Cortex of kidney (tissue), 1 donor: Measurements from ENCODE around the gene AXIN2.
"Not testable (repeated sequence)": the region's sequence is repeated elsewhere in the genome, so short reads cannot be mapped to it uniquely, and the experiment has no call there.

Source experiments
- DNase-seq: peaks from one replicate; lab custom pipeline; 2025; lab: John Stamatoyannopoulos, UW

The AXIN2 gene

DNA sequence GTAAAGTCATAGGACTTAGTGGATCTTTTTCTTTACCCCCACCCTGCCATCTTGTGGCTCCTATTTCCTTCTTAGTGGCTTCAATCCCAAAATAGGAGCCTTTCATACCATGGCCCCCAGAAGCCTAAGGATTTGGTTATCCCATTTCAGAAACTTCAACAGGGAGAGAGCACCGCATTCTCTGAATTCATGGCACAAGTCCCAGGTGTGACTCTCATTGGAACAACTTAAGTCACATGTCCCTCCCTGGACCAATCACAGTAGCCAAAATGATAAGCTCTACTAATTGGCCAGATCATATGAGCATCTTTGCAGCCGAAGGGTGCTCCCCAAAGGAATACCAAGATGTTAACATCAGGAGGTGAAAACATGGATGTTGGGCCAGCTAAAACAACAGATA is 43.2 kb downstream of the AXIN2 start:
- no peak for DNase-seq

DNA sequence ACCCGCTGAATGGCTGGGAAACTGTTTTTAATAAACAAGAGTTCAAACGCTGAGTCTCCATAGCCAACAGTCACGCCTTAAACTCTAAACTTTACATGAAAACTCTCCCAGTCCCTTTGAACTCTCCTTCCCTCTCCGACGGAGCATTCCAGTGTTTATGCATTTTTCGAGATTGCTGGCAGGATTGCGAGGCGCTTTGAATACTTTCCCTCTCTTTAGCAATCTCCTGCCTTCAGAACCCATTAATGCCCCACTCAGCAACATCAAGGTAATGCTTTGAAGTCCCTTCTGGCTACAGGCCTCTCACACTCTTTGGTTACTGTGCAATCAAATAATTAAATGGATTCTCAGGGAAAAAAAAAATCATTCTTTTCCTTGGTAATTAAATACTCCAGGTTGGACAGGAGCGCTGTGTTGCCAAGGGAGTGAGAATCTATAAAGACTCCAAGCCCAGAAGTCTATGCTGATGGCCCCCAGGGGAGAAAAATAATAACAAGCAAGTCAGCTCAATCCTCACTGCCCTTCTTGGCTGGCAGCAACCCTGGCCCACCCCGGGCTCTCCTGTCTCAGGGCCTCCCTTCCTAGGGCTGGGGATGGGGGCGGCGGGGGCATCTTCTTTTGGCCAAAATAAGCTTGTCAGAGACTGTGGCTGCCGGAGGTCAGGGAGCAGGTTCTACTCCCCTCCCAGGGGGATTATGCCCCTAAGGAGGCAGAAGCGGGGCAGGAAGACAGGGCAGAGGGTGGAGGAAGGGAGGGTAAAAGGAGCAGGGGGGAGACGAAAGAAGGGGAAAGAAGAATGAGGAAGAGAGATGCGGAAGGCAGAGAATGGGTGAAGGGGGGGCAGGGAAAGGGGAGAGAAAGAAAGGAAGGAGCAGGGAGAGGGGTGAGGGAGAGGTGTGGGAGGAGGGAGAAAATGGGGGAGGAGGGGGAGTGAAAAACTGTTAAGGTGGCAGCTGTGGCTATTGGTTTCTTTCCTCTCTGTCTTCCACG is 45.2 kb downstream of the AXIN2 start:
- DNase-seq: no peak

DNA sequence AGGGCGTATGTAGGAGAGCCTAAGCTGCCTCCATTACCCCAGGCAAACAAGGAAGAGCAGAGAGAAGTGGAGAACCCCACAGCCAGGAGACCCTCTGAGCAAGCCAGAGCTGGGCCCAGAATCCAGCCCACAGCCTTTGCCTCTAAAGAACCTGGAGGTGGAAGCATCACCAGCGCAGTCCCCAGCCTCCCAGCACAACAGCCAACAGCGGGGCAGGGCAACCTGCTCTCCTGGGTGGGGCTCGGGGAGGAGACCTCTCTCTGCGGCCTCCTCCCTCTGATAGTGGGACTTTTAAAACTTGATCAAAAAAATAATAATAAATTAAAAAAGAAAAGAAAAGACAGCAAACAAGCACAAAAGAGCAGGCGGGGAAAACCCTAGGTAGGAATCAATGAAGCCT is 45.9 kb downstream of the AXIN2 start:
- DNase-seq: no peak

DNA sequence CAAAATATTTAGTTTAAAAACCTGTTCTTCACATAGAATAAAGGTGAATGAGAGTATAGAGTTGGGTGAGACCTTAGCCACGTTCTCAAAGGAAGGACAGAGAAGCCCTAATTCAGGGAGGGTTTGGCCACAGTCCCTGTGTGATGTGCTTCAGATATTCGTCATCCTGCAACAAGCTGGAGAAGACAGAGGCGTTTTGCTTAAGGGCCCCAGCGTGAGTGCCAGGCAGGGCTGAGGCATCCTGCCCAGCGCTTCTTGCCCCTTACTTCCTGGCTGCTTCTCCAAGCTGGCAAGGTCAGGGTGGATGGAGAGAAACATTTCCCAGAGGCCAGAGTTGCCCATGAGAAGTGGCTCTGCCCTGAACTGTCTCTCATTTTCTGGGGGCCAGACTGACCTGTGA is 46.9 kb downstream of the AXIN2 start:
- no peak for DNase-seq

DNA sequence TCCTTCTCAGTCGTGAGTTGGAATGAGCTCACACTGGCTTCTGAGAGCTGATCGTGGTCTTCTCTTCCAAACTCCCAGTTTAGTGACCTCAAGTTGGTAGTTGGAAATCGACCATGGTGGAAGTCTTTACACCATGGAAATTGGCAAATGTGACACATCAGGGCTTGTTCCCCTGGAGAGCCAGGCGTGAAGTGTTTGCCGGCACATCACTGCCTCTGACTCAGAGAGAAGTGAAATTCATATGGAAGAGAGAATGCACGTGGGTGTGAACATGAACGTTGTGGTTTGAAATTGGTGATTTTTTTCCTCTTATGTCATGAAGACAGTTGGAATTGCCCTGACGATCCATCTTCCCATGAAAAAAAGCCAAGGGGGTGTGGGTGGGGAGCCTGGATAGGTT is 47.4 kb downstream of the AXIN2 start:
- DNase-seq: no peak

DNA sequence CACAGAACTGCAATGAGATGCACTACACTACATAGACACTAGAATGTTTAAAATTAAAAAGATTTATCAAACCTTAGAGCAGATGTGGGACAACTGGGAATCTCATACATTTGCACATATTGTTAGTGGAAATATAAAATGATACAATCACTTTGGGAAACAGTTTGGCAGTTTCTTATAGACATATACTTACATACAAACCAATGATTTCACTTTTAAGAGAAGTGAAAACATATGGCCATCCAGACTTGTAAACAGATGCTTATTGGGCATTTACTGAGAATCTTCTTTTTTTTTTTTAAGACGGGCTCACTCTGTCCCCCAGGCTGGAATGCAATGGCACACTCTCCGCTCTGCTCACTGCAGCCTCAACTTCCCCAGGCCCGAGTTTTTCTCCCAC is 50.1 kb downstream of the AXIN2 start:
- DNase-seq: no peak

DNA sequence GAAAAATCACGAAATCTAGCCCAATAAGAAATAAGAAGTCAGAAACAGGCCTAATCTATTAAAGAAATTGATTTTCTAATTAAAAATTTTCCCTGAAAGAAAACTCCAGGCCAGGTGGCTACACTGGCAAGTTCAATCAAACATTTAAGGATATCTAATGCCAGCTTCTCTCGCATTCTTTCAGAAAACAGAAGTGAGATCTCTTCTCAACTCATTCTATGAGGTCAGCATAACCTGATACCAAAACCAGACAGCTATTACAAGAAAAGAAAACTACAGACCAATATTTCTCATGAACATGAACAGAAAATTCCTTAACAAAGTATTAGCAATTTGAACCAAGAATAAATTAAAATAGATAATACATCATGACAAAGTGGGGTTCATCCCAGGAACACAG is 52.4 kb downstream of the AXIN2 start:
- no peak for DNase-seq

DNA sequence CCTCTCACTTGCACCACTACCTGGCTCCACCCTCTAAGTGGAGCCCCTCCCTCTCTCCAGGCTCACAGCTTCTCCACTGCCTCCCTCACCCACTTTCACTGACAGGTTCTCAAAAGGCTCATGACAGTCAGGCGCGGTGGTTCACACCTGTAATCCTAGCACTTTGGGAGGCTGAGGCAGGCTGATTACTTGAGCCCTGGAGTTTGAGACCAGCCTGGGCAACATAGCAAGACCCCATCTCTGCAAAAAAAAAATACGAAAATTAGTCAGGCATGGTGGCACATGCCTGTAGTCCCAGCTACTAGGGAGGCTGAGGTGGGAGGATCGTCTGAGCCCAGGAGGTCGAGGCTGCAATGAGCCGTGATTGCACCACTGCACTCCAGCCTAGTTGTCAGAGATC is 56.8 kb downstream of the AXIN2 start:
- DNase-seq: not testable (repeated sequence)

DNA sequence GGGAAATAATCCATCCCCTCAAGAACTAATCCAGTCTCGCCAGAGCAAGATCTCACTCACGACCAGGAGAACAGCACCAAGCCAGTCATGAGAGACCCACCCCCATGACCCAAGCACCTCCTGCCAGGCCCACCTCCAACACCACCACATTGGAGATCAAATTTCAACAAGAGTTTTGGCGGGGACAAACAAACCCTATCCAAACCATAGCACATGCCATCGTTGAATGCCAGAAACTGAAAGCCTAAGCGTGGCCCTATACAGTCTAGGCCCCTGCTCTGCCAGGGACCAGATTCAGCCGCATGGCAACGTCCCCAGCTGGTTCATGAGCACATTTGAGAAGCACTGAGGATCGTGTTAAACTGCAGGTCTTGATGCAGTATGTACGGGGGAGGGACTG is 57.3 kb downstream of the AXIN2 start:
- no peak for DNase-seq

DNA sequence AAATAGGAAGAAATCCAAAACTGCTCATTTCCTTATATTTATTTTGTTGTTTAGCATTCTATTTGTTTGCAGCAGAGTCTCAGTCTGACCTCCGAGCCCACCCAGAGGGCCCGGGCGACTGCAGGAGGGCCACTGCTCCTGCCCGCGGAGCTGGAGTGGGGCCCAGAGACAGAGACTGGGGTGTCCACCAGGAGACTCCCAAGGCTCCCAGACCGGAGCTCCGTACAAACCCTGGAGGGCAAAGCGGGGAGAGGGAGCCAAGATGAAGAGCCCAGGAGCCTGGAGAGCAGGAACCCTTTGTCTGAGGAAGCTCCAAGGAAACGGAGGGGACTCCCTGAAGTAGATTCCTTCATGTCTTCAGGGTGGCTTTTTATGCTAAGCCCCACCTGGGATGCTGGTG is 57.9 kb downstream of the AXIN2 start:
- no peak for DNase-seq

DNA sequence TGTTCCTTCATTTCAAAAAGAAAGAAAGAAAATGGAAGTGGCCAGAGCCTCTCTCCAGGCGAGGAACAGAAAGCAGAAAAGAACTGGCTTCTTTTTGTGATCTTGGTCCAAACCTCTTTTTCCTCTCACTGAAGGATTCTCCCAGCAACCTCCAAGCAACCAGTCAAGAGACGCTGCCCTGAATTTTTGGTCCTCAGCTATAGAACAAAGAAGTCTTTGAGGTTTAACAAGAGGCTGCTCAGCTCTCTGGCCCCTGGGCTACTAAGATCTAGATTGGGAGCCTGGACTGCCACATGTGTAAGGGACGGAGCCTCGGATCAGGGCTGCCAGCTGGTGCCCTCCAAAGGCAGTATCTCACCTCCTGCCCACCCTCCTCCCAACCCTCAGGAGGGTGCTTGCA is 62.6 kb downstream of the AXIN2 start:
- no peak for DNase-seq

DNA sequence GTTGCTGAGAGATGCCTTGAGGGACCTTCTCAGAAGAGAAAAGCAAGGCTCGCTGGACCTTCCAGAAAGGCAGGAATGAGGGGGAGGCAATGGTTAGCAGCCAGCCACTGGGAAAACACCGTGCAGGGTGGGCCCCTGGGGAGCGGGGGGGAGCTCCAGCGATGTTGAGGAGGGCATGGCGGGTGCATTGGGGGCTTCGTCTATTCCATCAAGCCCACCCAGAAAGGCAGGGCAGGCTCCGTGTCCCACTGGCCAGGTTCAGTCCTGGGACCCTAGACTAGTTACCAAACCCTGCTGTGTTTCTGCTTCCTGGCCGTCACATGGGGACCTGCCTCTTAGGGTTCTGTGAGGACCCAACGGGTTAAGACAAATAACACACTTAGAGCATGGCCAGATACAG is 64.6 kb downstream of the AXIN2 start:
- DNase-seq: no peak

DNA sequence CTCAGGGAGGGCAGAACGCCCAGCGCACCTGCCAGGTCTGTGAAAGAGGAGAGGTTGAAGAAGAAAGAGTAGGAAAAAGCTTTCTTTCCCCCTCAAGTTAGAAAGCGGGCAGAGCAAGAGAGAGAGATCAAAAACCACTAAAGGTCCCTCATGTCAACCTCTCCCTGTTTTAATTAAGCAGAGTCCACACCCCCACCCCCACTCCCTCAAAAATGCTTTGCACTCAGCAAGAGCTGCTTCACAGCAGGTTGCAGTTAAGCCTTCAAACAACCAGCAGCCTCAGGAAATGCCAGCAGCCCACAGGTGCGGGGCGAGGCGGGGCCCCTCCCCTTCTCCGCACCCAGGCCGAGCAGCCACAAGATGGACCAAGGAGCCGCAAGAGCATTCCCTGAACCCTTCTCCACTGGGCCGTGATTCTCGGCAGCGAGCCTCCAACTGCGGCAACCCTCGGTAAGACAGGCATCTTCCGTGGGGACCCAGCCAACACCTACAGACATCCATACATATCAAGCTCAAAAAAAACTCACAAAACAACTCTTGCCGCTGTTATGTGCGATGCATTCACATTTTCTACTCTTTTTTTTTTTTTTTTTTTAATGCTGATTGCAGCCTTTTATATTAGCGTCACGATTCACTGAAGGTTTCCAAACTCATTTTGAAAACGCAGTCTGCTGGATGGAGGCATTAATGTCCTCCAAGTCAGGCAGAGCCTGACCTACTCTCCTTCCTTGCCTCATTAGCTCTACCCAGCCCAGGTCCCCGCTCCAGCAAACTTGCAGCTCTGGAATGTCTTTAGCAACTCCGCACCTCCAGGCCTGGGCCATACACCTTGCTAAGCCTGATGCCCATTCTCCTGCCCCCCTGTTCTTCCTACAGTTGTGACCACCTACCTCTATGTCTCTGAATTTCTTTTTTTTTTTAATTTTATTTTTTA is 66.1 kb downstream of the AXIN2 start:
- no peak for DNase-seq

DNA sequence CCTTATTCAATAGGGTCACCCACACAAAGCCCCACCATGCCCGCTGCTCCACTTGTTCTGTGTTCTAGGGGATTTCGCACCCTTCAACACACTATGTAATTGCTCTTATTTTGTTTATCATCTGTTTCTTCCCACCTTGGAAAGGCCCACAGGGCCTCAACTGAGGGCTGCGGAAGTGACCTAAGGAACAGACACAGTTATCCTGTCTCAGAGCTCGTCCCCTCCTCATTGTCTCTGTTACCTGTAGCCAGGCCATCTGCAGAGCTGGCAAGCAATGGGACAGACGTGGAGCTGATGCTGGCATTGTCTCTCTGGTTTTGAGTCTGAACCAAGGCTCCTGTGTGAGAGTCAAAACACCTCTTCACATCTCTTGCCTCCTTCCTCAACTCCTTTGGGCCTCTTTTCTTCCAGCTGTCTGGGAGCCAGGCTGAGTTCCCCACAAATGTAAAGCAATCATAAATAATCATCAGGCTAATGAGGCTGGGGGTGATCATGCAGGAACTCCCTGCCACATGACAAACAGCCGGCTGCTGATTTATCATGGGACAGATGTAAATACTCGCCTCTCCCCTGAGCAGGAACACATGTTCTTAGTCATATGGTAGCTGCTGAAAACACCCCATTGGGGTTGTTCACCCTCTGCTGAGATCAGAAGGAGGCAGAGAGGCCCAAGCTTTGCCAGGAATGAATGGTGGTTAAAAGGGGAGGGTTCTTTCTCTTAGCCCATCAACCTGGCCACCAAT is 71.9 kb downstream of the AXIN2 start:
- DNase-seq: no peak

DNA sequence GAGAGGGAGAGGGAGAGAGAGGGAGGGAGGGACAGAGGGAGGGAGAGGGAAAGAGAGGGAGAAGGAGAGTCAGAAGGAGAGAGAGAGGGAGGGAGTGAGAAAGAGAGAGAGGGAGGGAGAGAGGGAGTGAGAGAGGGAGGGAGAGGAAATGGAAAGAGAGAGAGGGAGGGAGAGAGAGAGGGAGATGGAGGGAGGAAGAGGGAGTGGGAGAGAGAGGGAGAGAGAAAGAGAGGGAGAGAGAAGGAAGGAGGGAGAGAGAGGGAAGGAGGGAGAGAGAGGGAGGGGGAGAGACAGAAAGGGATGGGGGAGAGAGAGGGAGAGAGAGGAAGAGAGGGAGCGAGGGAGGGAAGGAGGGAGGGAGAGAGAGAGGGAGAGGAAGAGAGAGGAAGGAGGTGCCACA is 72.8 kb downstream of the AXIN2 start:
- no peak for DNase-seq

DNA sequence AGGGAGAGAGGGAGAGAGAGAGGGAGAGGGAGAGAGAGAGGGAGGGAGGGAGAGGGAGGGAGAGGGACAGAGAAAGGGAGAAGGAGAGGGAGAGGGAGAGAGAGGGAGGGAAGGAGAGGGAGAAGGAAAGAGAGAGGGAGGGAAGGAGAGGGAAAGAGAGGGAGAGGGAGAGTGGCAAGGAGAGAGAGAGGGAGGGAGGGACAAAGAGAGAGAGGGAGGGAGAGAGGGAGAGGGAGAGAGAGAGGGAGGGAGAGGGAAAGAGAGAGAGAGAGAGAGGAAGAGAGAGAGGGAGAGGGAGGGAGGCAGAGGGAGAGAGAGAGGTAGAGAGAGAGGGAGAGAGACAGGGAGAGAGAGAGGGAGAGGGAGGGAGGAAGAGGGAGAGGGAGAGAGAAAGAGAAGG is 73.5 kb downstream of the AXIN2 start:
- DNase-seq: no peak

DNA sequence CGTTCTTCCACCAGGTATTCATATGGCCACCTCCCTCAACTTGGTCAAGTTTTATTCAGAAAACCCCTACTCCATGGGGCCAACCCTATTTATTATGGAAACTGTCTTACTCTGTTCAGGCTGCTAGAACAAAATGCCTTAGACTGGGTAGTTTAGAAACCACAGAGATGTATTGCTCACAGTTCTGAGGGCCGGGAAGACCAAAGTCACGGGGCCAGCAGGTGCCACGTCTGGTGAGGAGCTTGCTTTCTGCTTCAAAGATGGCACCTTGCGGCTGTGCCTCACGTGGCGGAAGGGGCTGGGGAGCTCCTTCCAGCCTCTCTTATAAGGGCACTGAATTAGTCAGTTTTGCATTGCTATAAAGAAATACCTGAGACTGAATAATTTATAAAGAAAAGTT is 74.3 kb downstream of the AXIN2 start:
- no peak for DNase-seq

DNA sequence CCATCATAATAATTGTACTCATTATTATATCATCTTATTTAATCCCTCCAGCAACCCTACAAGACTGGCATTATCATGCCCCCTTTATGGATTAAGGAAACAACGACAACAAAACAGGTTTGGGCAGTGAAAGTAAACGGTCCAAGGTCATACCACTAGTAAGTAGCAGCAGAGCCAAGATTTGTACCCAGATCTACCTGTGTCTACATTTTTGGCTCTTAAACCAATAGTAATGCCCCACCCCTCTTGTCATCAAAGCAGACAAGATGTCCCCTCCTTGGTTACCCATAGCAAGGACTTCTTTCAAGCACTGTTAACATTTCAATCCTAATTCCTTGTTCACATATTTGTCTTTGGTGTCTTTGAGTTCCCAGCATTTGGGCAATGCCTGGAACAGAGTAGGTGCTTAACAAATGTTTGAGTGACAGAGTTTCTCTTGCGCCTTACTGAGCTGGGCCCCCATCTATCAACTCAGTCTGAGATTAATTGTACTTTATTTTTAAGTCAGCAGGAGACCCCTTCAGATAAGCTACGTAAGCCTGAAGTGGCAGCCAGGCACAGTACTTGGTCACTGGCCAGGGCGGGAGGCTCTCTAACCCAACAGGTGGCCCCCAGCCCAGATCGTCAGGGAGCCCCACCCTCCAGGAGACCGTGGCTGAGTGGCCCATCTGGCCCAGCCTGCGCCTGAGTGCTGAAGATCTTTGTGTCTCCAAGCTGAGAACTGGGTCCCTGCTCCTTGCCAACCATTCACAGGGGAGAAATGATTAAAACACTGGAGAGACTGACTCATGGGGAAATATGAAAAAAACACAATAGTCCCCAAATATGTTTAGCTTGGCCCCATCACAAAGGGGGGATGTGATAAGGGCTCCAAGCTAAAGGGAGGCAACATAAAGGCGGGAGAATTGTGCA is 75.8 kb downstream of the AXIN2 start:
- no peak for DNase-seq

DNA sequence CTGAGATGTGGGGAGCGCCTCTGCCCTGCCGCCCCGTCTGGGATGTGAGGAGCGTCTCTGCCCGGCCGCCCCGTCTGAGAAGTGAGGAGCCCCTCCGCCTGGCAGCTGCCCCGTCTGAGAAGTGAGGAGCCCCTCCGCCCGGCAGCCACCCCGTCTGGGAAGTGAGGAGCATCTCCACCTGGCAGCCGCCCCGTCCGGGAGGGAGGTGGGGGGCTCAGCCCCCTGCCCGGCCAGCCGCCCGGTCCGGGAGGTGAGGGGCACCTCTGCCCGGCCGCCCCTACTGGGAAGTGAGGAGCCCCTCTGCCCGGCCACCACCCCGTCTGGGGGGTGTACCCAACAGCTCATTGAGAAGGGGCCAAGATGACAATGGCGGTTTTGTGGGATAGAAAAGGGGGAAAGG is 77.0 kb downstream of the AXIN2 start:
- DNase-seq: not testable (repeated sequence)

DNA sequence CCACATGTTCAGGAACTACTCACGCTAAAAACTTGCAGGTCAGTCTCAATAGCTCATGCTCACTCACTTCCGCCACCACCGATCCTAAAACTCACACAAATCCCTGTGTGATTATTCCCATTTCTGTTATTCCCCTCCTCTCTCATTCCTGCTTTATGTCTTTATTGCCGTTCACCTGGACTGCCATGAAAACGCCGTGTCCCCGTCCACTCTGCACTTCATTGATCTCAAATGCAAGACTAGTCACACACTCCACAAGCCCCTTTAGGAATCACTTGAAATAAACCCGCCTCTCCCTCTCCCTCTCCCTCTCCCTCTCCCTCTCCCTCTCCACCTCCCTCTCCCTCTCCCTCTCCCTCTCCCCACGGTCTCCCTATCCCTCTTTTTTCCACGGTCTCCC is 78.0 kb downstream of the AXIN2 start:
- DNase-seq: no peak

DNA sequence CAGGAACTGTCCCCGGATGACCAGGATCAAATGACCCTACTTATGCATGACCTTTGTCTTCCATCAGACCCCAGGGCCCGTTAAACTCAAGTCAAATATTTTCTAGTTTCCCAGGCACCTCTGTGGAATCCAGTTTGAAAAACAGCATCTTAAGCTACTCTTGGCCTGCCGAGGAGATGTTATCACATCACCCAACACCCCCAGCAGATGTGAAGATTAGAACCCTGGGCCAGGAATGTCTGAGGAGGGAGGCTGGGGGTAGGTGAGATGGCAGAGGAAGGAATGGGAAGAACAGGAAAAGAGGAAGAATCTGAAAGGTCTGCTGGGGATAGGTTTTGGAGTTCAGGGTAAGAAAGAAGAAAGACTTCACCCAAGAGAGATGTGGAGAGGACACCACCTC is 79.2 kb downstream of the AXIN2 start:
- no peak for DNase-seq
